Measurements from ENCODE around the gene MEI1. TPM values are rescaled to one million over a fixed set of nuclear protein-coding genes. Genes with fewer than 3 reads are reported as not detected.

MEI1 gene
- total and polyA plus RNA-seq, 9 of the 15 experiments (the other 6 are each of a cell fraction or from before 2014, with no cell fraction given), result 0.08 to 0.68 (median 0.18) TPM; not detected in 2

- TF ChIP-seq MGA (IDR thresholded peaks at IDR 0.05) (peak; percentile 77), HNRNPL (IDR thresholded peaks at IDR 0.05; ENCODE audit: low read depth, low read length) (peak; percentile 88), ETV6 (IDR thresholded peaks at IDR 0.05; ENCODE audit: borderline replicate concordance in 1 of 2, low read depth in 2 of 2, low read length in 1 of 2) (no peak), ETV6 (CRISPR knock-in tag; IDR thresholded peaks at IDR 0.05; ENCODE audit: borderline replicate concordance) (peak; percentile 49; the same call in 1 of the 2 replicates), CSDE1 (IDR thresholded peaks at IDR 0.05) (no peak), PHF8 (IDR thresholded peaks at IDR 0.05; ENCODE audit: borderline replicate concordance, low read length) (peak; percentile 13; the same call in 1 of the 2 replicates), ESRRB (CRISPR knock-in tag; IDR thresholded peaks at IDR 0.05; ENCODE audit: borderline replicate concordance) (no peak), GTF2E2 (tag; IDR thresholded peaks at IDR 0.05) (0 out of 2 replicates have a peak, but pooled peaks have one; percentile 21), MXD1 (CRISPR knock-in tag; IDR thresholded peaks at IDR 0.05; ENCODE audit: borderline replicate concordance, poor library complexity, severe bottlenecking) (no peak), HLTF (IDR thresholded peaks at IDR 0.05) (no peak), MCM5 (IDR thresholded peaks at IDR 0.05; ENCODE audit: low read depth) (no peak), HDAC3 (IDR thresholded peaks at IDR 0.05; ENCODE audit: borderline replicate concordance, partially characterized antibody) (no peak), ZBTB9 (CRISPR knock-in tag; IDR thresholded peaks at IDR 0.05) (0 out of 2 replicates have a peak, but pooled peaks have one; percentile 40)
Measured at GRCh38 chr22:41833369-41834004, 134.2 kb downstream of the MEI1 start (continued).

All from K562 (cell line).